HepG2 (cell line): ENCODE results near the gene CHN2. TPM values are rescaled to one million over a fixed set of nuclear protein-coding genes. Genes with fewer than 3 reads are reported as not detected.

Experiments used
- DZIP1 ChIP-seq: sonication (generic); formaldehyde crosslinking; IDR thresholded peaks from 2 replicates; pipeline ENCODE4 v1.5.0; 2020; ENCODE audit warnings: mild to moderate bottlenecking, missing genetic modification reagents
- ESRRA ChIP-seq: sonication (generic); formaldehyde crosslinking; IDR thresholded peaks from 2 replicates; pipeline ENCODE4 v1.5.1; 2020; ENCODE audit warnings: mild to moderate bottlenecking, low read depth, missing genetic modification reagents
- GPN1 ChIP-seq: sonication (generic); formaldehyde crosslinking; IDR thresholded peaks from 2 replicates; pipeline ENCODE4 v1.5.1; 2020; ENCODE audit warnings: missing genetic modification reagents, borderline replicate concordance
- HNF1B ChIP-seq: sonication (generic); formaldehyde crosslinking; IDR thresholded peaks from 2 replicates; pipeline ENCODE4 v1.5.1; 2020; ENCODE audit warnings: mild to moderate bottlenecking, moderate library complexity, missing genetic modification reagents
- PHF21A ChIP-seq: sonication (generic); formaldehyde crosslinking; IDR thresholded peaks from 2 replicates; pipeline ENCODE4 v1.5.0; 2020; ENCODE audit warnings: mild to moderate bottlenecking, missing genetic modification reagents
- SP1 ChIP-seq, 2 experiments: fragments of 450-650 bp in 1 of 2; sonication (generic) in 1 of 2; formaldehyde crosslinking in 1 of 2; IDR thresholded peaks; 2 replicates each; pipeline versions ENCODE4 v1.4.0 to v1.6.1; 2016 to 2020; ENCODE audit warnings: missing genetic modification reagents in 1 of 2
- SP2 ChIP-seq: sonication (generic); formaldehyde crosslinking; IDR thresholded peaks from 2 replicates; pipeline ENCODE4 v1.5.1; 2020; ENCODE audit warnings: mild to moderate bottlenecking, missing genetic modification reagents
- ZBTB40 ChIP-seq, 2 experiments: fragments of 450-650 bp in 1 of 2; sonication (generic) in 1 of 2; formaldehyde crosslinking in 1 of 2; IDR thresholded peaks; 2 replicates each; pipeline versions ENCODE4 v1.6.1 to v1.8.0; 2016 to 2022; ENCODE audit warnings: antibody characterized with exemption in 1 of 2, mild to moderate bottlenecking in 1 of 2, missing genetic modification reagents in 1 of 2
- ZMAT3 ChIP-seq: sonication (generic); formaldehyde crosslinking; conservative IDR thresholded peaks from 2 replicates; pipeline ENCODE4 v1.7.0; 2021; ENCODE audit warnings: missing genetic modification reagents
- ZNF691 ChIP-seq: sonication (generic); formaldehyde crosslinking; IDR thresholded peaks from 2 replicates; pipeline ENCODE4 v1.4.0; 2020; ENCODE audit warnings: missing genetic modification reagents, low read depth, mild to moderate bottlenecking, borderline replicate concordance
- ZNF883 ChIP-seq: sonication (generic); formaldehyde crosslinking; IDR thresholded peaks from 2 replicates; pipeline ENCODE4 v1.5.1; 2020; ENCODE audit warnings: mild to moderate bottlenecking, missing genetic modification reagents; ENCODE audit errors: not compliant biosample characterization
- polyA plus RNA-seq, 8 experiments: library from polyadenylated mRNA; depleted of rRNA in 3 of 8; stranded (reverse) in 7 of 8; unstranded in 1 of 8; fragments of >200 nt; fragmentation: Illumina TruSeq in 4 of 8; extraction: Trizol in 4 of 8; gene quantifications; 2 replicates each; pipeline versions ENCODE4 v1.2.1 to v1.2.3, GENCODE V29; 2011 to 2016; ENCODE audit warnings: low read depth in 4 of 8, missing spikeins in 1 of 8, mixed read lengths in 1 of 8; ENCODE audit not compliant: insufficient read depth in 1 of 8
- total RNA-seq, 5 experiments: library from RNA; depleted of rRNA; stranded (reverse); fragments of >200 nt; fragmentation: Illumina TruSeq; extraction: Trizol; gene quantifications; 2 replicates each; pipeline ENCODE4 v1.2.3, GENCODE V29; 2016; ENCODE audit warnings: low read depth in 1 of 5
- TF ChIP-seq, protein P1 (sequence below): sonication (generic); formaldehyde crosslinking; IDR thresholded peaks from 2 replicates; pipeline ENCODE4 v1.4.0; 2020; ENCODE audit warnings: mild to moderate bottlenecking, missing genetic modification reagents

The CHN2 gene
- total and polyA plus RNA-seq, 2 of the 13 experiments (the other 11 are each of a cell fraction or from before 2014, with no cell fraction given), result 23.5 to 30.5 TPM

GRCh38 chr7:29228289-29229011 lies 33.9 kb downstream of the CHN2 start (continued):
- TF ChIP-seq, protein P1, sequence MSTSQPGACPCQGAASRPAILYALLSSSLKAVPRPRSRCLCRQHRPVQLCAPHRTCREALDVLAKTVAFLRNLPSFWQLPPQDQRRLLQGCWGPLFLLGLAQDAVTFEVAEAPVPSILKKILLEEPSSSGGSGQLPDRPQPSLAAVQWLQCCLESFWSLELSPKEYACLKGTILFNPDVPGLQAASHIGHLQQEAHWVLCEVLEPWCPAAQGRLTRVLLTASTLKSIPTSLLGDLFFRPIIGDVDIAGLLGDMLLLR (CRISPR knock-in tag), result no peak
- TF ChIP-seq SP1 (IDR thresholded peaks at IDR 0.05) (no peak), SP1 (CRISPR knock-in tag; IDR thresholded peaks at IDR 0.05) (peak; percentile 16; the same call in 1 of the 2 replicates), ZBTB40 (IDR thresholded peaks at IDR 0.05) (no peak), ZBTB40 (CRISPR knock-in tag; IDR thresholded peaks at IDR 0.05) (peak; percentile 53; the same call in 1 of the 2 replicates), ZMAT3 (CRISPR knock-in tag) (peak; percentile 83), SP2 (CRISPR knock-in tag) (no peak), ESRRA (peak; percentile 94), PHF21A (CRISPR knock-in tag) (peak; percentile 63; the same call in 1 of the 2 replicates), GPN1 (no peak), DZIP1 (no peak), ZNF883 (CRISPR knock-in tag) (no peak), HNF1B (CRISPR knock-in tag) (peak; percentile 74), ZNF691 (CRISPR knock-in tag) (peak; percentile 46; the same call in 1 of the 2 replicates)
